Dermis lymphatic vessel endothelial cell (primary cell): ENCODE data around the gene SRGN. TPM values are rescaled to one million over a fixed set of nuclear protein-coding genes. Genes with fewer than 3 reads are reported as not detected.

Experiments used
- total RNA-seq: library from RNA; depleted of rRNA; stranded (reverse); fragments of >200 nt; gene quantifications from 2 replicates; pipeline ENCODE4 v1.2.1, GENCODE V29; 2014

The SRGN gene, protein sequence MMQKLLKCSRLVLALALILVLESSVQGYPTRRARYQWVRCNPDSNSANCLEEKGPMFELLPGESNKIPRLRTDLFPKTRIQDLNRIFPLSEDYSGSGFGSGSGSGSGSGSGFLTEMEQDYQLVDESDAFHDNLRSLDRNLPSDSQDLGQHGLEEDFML
- 227 and 235 TPM in 2 replicates for total RNA-seq

DNA sequence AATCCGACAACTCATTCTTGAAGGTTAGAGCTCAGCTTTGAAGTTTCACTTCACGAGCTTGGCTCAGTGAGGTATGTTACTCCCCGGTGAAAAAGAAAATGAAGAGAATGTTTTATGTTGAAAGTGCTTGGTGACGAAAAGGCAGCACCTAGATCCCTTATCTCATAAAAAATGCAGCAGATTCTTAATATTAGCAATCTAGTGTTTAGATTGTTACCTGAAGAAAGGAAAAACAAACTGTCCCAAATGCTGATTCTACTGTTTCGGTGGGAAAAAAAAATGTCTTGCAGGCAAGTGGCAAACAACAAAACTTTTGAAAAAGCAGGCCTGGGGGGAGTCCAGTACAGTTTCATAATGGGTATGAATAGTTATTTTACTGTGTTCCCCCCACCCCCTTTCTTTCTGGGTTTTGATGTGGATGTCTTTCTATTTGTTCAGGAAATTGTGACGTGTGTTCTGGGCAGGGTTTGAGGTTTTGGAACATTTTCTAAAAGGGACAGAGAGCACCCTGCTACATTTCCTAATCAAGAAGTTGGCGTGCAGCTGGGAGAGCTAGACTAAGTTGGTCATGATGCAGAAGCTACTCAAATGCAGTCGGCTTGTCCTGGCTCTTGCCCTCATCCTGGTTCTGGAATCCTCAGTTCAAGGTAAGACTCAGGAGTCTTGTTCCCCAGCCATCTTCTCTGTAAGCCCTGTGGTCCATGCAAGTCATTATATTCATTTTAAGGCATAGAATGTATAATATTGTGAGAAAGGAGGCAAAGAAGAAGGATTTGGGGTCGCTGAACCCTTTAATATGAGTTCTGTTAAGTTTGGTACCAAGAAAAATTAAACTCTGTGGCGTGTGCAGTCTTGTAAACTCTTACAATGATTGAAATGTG is at the start of gene SRGN:
Gene SRGN (plus strand): TSS at position 514 of the 881 bp plus-strand sequence. CDS start 55 bp downstream, at position 569.

DNA sequence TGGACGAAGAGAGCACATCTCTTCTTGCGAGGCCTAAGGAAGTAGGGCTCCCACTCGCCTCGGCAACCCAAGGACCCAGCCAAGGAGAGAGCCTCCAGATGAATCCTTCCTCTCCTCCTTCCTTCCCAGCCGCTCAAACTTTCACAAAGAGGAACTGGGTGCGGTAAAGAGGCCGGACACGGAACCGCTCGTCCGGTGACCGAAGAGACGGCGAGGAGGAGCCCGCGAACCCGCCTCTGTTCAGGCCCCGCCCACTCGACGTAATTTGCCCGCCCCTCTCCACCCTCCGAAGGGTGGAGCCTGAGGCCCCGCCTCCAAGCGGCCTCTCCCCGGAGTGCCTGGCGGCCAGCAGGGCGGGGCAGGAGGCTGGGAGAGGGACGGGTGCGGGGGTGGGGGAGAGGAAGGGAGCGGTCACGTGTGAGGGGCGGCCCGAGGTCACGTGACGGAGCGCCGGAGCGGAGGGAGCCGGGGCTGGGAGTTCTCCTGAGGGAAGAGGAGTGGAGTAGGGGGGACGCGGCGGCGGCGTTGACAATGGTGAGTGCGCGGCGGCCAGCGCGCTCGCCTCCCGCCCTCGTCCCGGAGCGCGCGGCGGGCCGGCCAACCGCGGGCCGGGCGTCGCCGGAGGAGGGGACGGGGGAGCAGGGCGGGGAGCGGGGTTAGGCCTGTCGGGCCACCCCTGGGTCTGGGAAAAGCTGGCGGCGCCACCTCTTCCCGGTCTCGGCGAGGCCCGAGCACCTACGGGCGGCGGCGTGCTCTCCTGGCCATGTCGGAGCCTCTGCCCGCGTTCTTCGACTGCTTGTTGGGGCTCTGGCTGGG is 36.1 kb downstream of the SRGN start, which contains the start of gene VPS26A:
Gene VPS26A (plus strand): TSS at position 432 of the 816 bp plus-strand sequence. CDS start 100 bp downstream, at position 532.

Other genes with a start within 250 kb of the SRGN start
- gene DDX50, start 186.8 kb upstream of the SRGN start, total RNA-seq, result 39.3 and 50.5 TPM in 2 replicates
- gene DDX21, start 131.9 kb upstream of the SRGN start, total RNA-seq, result 52.7 and 72.7 TPM in 2 replicates
- gene KIFBP, start 99.3 kb upstream of the SRGN start, total RNA-seq, result 23.0 and 25.4 TPM in 2 replicates
- gene VPS26A, start 36.1 kb downstream of the SRGN start, total RNA-seq, result 31.9 and 36.4 TPM in 2 replicates
- 15.7 and 19.3 TPM in 2 replicates for gene SUPV3L1, start 92.1 kb downstream of the SRGN start, total RNA-seq
- under 0.01 and 0.11 TPM in 2 replicates for gene HKDC1, start 132.2 kb downstream of the SRGN start, total RNA-seq
- gene HK1, start 190.4 kb downstream of the SRGN start, total RNA-seq, result 77.8 and 92.1 TPM in 2 replicates